Kidney epithelial cell (primary cell): ENCODE data around the gene IQSEC3. TPM values are rescaled to one million over a fixed set of nuclear protein-coding genes. Genes with fewer than 3 reads are reported as not detected.

ENCODE experiments used
- DNase-seq: peaks from one replicate; pipeline ENCODE4 v3.0.0-alpha.2; 2010; ENCODE audit warnings: low read depth
- H3K27me3 ChIP-seq: 2 replicates; pipeline ENCODE4 v1.6.0; 2011; ENCODE audit warnings: low read length; ENCODE audit not compliant: control insufficient read depth, insufficient read depth
- H3K36me3 ChIP-seq: 2 replicates; pipeline ENCODE4 v1.5.1; 2011; ENCODE audit warnings: low read length; ENCODE audit not compliant: control insufficient read depth, insufficient read depth
- H3K4me3 ChIP-seq: 2 replicates; pipeline ENCODE4 v1.5.1; 2011; ENCODE audit warnings: low read depth, mild to moderate bottlenecking, control low read depth, low read length
- CTCF ChIP-seq: IDR thresholded peaks from 2 replicates; pipeline ENCODE4 v1.5.1; 2011; ENCODE audit warnings: mild to moderate bottlenecking, moderate library complexity, low read length, control low read depth, inconsistent platforms; ENCODE audit not compliant: insufficient read depth, poor library complexity, severe bottlenecking
- total RNA-seq: library from RNA; depleted of rRNA; stranded (reverse); fragments of >200 nt; gene quantifications from 2 replicates; pipeline ENCODE4 v1.2.3, GENCODE V29; 2015

Gene IQSEC3
- total RNA-seq, 1 donor from 2014 or later = 1.0 TPM

- H3K27me3 ChIP-seq = peaks cover 15% of the 10 kb centered on the region
- TF ChIP-seq CTCF = no peak
- DNase-seq = no peak
- no peaks in the 10 kb centered on the region for H3K36me3 ChIP-seq
- H3K4me3 ChIP-seq = no peak overlapping the region
Observed at GRCh38 chr12:174124-174523, 107.6 kb downstream of the IQSEC3 start.

GRCh38 chr12:174596-174995 lies 108.0 kb downstream of the IQSEC3 start:
- no peak for DNase-seq
- Histone ChIP-seq H3K36me3 (no peaks in the 10 kb centered on the region), H3K27me3 (peaks cover 15% of the 10 kb centered on the region), H3K4me3 (no peak overlapping the region)
- no peak for TF ChIP-seq CTCF

GRCh38 chr12:175250-175649 lies 108.7 kb downstream of the IQSEC3 start:
- peaks cover 15% of the 10 kb centered on the region for H3K27me3 ChIP-seq
- TF ChIP-seq CTCF = no peak
- DNase-seq = no peak
- H3K36me3 ChIP-seq = no peaks in the 10 kb centered on the region
- no peak overlapping the region for H3K4me3 ChIP-seq

GRCh38 chr12:175759-176158 lies 109.2 kb downstream of the IQSEC3 start:
- TF ChIP-seq CTCF = no peak
- H3K4me3 ChIP-seq = no peak overlapping the region
- no peak for DNase-seq
- H3K27me3 ChIP-seq = peaks cover 15% of the 10 kb centered on the region
- H3K36me3 ChIP-seq = no peaks in the 10 kb centered on the region

DNA sequence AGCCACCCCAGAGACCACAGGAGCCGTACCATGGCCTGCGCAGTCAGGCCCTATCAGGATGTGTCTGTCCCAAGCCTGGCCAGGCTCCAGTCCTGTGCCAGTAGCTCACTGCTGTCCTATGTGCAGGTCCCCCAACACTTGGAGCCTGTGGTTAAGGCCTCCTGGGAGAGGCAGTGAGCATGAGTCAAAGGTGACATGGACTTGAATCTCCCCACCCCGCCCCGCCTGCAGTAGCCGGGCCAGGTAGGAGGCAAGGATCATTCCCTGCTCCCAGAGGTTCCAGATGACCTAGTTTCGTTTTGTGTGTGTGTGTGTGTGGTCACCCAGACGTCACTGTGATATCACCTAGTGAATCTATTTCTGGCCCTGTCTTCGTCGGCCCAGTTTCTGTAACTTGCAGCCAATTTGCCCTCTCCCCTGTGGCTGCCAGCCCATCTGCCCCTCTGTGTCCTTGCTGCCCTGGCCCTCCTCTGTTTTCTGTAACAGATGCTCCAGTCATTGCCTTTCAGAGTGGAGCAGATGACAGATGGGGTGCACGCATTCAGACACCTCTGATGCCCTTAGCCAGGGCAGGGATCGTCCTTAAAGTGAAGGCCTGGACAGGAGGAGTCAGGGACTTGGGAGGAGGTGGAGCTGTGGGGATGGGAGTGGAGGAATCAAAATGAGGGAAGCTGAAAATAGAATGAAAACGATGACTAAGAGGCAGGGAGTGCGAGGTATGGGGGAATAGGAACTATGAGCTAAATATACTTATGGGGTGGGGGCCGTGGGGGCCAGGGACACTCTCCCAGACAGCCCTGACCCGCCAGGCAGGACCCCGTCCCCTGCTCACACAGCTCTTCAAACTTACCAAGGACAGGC lies 110.0 kb downstream of the IQSEC3 start:
- TF ChIP-seq CTCF = no peak
- H3K27me3 ChIP-seq = peaks cover 15% of the 10 kb centered on the region
- no peak overlapping the region for H3K4me3 ChIP-seq
- DNase-seq = no peak
- no peaks in the 10 kb centered on the region for H3K36me3 ChIP-seq
